ENCODE results near the gene CGRRF1. TPM values are rescaled to one million over a fixed set of nuclear protein-coding genes. Genes with fewer than 3 reads are reported as not detected.

Gene CGRRF1
- total RNA-seq, 5 donors from 2014 or later (not counting 1 experiment from before 2014, with no cell fraction given) = 14.2 to 28.0 (median 14.9) TPM

GRCh38 chr14:54565785-54566409 lies 56.2 kb downstream of the CGRRF1 start:
- Histone ChIP-seq H3K4me1 (ENCODE audit: control insufficient read depth in 1 of 2, extremely low read depth in 1 of 2, insufficient read depth in 2 of 2, low read length in 2 of 2) (peaks cover 6 to 33% of the 10 kb centered on the region in 2 experiments), H3K36me3 (ENCODE audit: control insufficient read depth in 2 of 2, extremely low read depth in 1 of 2, insufficient read depth in 1 of 2, low read length in 1 of 2) (no peaks in the 10 kb centered on the region), H3K27ac (ENCODE audit: low read length) (peak overlapping the region; percentile 71), H3K4me3 (ENCODE audit: control insufficient read depth in 1 of 2, extremely low read depth in 1 of 2, low read length in 1 of 2) (peak overlapping the region; percentile 63 to 95), H3K9me3 (no peaks in the 10 kb centered on the region), H3K27me3 (replicated peaks in 1 of 2; ENCODE audit: control insufficient read depth in 2 of 2, extremely low read depth in 1 of 2, insufficient read depth in 2 of 2, low read length in 1 of 2) (peaks cover 6 to 32% of the 10 kb centered on the region in 2 experiments)
- CTCF ChIA-PET = interaction anchor here (0.6 to 5.7 kb wide), 12 partner anchors 7 to 240 kb away, joined by 3 to 64 read pairs (median 4); no protein-coding TSS in a partner anchor
- H3K4me1 Mint-ChIP-seq = peaks cover 13 to 21% (median 15%) of the 10 kb centered on the region in 3 donors
- ATAC-seq (replicated peaks in 1 of 4) = peak; percentile 74 to 78 (median 76)
- POLR2A ChIA-PET = interaction anchor here in 1 of 2 donors (1.0 to 1.2 kb wide), 2 partner anchors 56 to 104 kb away, joined by 5 to 6 read pairs; partner anchors contain the start of gene CGRRF1
- peaks cover 0 to 10% of the 10 kb centered on the region in 2 donors for H3K27me3 Mint-ChIP-seq
- H3K27ac Mint-ChIP-seq = peak overlapping the region; percentile 46 to 77
- WGBS (ENCODE audit: insufficient coverage) = under 1% methylated on average over 58 of the region's 73 CpGs
- no peaks in the 10 kb centered on the region for H3K9me3 Mint-ChIP-seq
- no peaks in the 10 kb centered on the region for H3K36me3 Mint-ChIP-seq
- peak overlapping the region; percentile 78 to 97 (median 82) for H3K4me3 Mint-ChIP-seq
- DNase-seq = peak; percentile 47 to 84 (median 74)

- H3K4me3 Mint-ChIP-seq = peak within 1 kb of the TSS; percentile 90 to 97 (median 91)
- POLR2A ChIA-PET = interaction anchor here (0.5 to 1.2 kb wide), 5 partner anchors 57 to 245 kb away, joined by 3 to 6 read pairs (median 4); partner anchors contain the start of gene CGRRF1 (in 1 of the 2)
- Histone ChIP-seq H3K9me3 (no peaks in the 10 kb centered on the region), H3K27me3 (replicated peaks in 1 of 2; ENCODE audit: control insufficient read depth in 2 of 2, extremely low read depth in 1 of 2, insufficient read depth in 2 of 2, low read length in 1 of 2) (peaks cover 6 to 32% of the 10 kb centered on the region in 2 experiments), H3K27ac (ENCODE audit: low read length) (peak within 1 kb of the TSS; percentile 23), H3K36me3 (ENCODE audit: control insufficient read depth in 2 of 2, extremely low read depth in 1 of 2, insufficient read depth in 1 of 2, low read length in 1 of 2) (no peaks in the 10 kb centered on the region), H3K4me3 (ENCODE audit: control insufficient read depth in 1 of 2, extremely low read depth in 1 of 2, low read length in 1 of 2) (peak within 1 kb of the TSS; percentile 68 to 95), H3K4me1 (ENCODE audit: control insufficient read depth in 1 of 2, extremely low read depth in 1 of 2, insufficient read depth in 2 of 2, low read length in 2 of 2) (peaks cover 6 to 33% of the 10 kb centered on the region in 2 experiments)
- CTCF ChIA-PET = interaction anchor here (0.5 to 5.7 kb wide), 12 partner anchors 12 to 865 kb away, joined by 3 to 64 read pairs (median 4); no protein-coding TSS in a partner anchor
- H3K27me3 Mint-ChIP-seq = peaks cover 0 to 10% of the 10 kb centered on the region in 2 donors
- ATAC-seq (replicated peaks in 1 of 4) (peak; percentile 20 to 46 (median 30)), DNase-seq (peak; percentile 17 to 69 (median 49))
- H3K9me3 Mint-ChIP-seq = no peaks in the 10 kb centered on the region
- WGBS (ENCODE audit: insufficient coverage) = 1% methylated on average over 84 of the region's 91 CpGs
- H3K4me1 Mint-ChIP-seq = peaks cover 13 to 21% (median 15%) of the 10 kb centered on the region in 3 donors
- H3K27ac Mint-ChIP-seq = peak within 1 kb of the TSS; percentile 46 to 89
- H3K36me3 Mint-ChIP-seq = no peaks in the 10 kb centered on the region
Measured at GRCh38 chr14:54566410-54567223, 56.9 kb downstream of the CGRRF1 start, which contains the start of gene SAMD4A. SAMD4A (plus strand) TSS chr14:54567128; CDS start chr14:54567917, 789 bp downstream.

- peak overlapping the region; percentile 90 to 97 (median 91) for H3K4me3 Mint-ChIP-seq
- H3K4me1 Mint-ChIP-seq = peaks cover 13 to 21% (median 15%) of the 10 kb centered on the region in 3 donors
- ATAC-seq (replicated peaks in 1 of 4) = peak in 1 of 4 experiments; percentile 2
- Histone ChIP-seq H3K27ac (ENCODE audit: low read length) (peak overlapping the region; percentile 23), H3K27me3 (replicated peaks in 1 of 2; ENCODE audit: control insufficient read depth in 2 of 2, extremely low read depth in 1 of 2, insufficient read depth in 2 of 2, low read length in 1 of 2) (peaks cover 4 to 32% of the 10 kb centered on the region in 2 experiments), H3K4me3 (ENCODE audit: control insufficient read depth in 1 of 2, extremely low read depth in 1 of 2, low read length in 1 of 2) (peak overlapping the region; percentile 68 to 95), H3K9me3 (no peaks in the 10 kb centered on the region), H3K36me3 (ENCODE audit: control insufficient read depth in 2 of 2, extremely low read depth in 1 of 2, insufficient read depth in 1 of 2, low read length in 1 of 2) (no peaks in the 10 kb centered on the region), H3K4me1 (ENCODE audit: control insufficient read depth in 1 of 2, extremely low read depth in 1 of 2, insufficient read depth in 2 of 2, low read length in 2 of 2) (peaks cover 6 to 33% of the 10 kb centered on the region in 2 experiments)
- H3K27ac Mint-ChIP-seq = peak overlapping the region in 1 of 2 donors; percentile 89
- under 1% methylated on average over 28 of the region's 31 CpGs for WGBS (ENCODE audit: insufficient coverage)
- CTCF ChIA-PET = interaction anchor here (0.6 to 5.7 kb wide), 7 partner anchors 76 to 646 kb away, joined by 3 to 64 read pairs (median 4); no protein-coding TSS in a partner anchor
- POLR2A ChIA-PET = interaction anchor here (0.6 to 0.9 kb wide), 2 partner anchors 60 to 244 kb away, joined by 3 read pairs; no protein-coding TSS in a partner anchor
- H3K9me3 Mint-ChIP-seq = peaks cover 0 to 5% (median 4%) of the 10 kb centered on the region in 3 donors
- DNase-seq = peak in 3 of 35 experiments; percentile 4 to 6 (median 5)
- peaks cover 5 to 9% of the 10 kb centered on the region in 2 donors for H3K27me3 Mint-ChIP-seq
- H3K36me3 Mint-ChIP-seq = peaks cover 4% of the 10 kb centered on the region
Measured at GRCh38 chr14:54567224-54567638, 57.5 kb downstream of the CGRRF1 start.

GRCh38 chr14:54567639-54568561 lies 58.2 kb downstream of the CGRRF1 start:
- peak in 2 of 4 experiments; percentile 8 to 39 for ATAC-seq (replicated peaks in 1 of 4)

More at GRCh38 chr14:54567639-54568561, 58.2 kb downstream of the CGRRF1 start:
- Histone ChIP-seq H3K4me3 (ENCODE audit: control insufficient read depth in 1 of 2, extremely low read depth in 1 of 2, low read length in 1 of 2) (peak overlapping the region; percentile 68 to 95), H3K27me3 (replicated peaks in 1 of 2; ENCODE audit: control insufficient read depth in 2 of 2, extremely low read depth in 1 of 2, insufficient read depth in 2 of 2, low read length in 1 of 2) (peaks cover 3 to 32% of the 10 kb centered on the region in 2 experiments), H3K36me3 (ENCODE audit: control insufficient read depth in 2 of 2, extremely low read depth in 1 of 2, insufficient read depth in 1 of 2, low read length in 1 of 2) (no peaks in the 10 kb centered on the region), H3K27ac (ENCODE audit: low read length) (no peak overlapping the region), H3K9me3 (peaks cover 4% of the 10 kb centered on the region), H3K4me1 (ENCODE audit: control insufficient read depth in 1 of 2, extremely low read depth in 1 of 2, insufficient read depth in 2 of 2, low read length in 2 of 2) (peaks cover 6 to 33% of the 10 kb centered on the region in 2 experiments)
- Mint-ChIP-seq H3K27ac (peak overlapping the region in 1 of 2 donors; percentile 89), H3K4me1 (peaks cover 13 to 21% (median 15%) of the 10 kb centered on the region in 3 donors), H3K27me3 (peaks cover 6 to 7% of the 10 kb centered on the region in 2 donors), H3K4me3 (peak overlapping the region; percentile 90 to 97 (median 91)), H3K9me3 (peaks cover 0 to 9% (median 8%) of the 10 kb centered on the region in 3 donors), H3K36me3 (peaks cover 6% of the 10 kb centered on the region)
- ChIA-PET POLR2A (interaction anchor here (0.6 to 0.7 kb wide), 5 partner anchors 12 to 835 kb away, joined by 3 to 11 read pairs (median 5); no protein-coding TSS in a partner anchor), CTCF (interaction anchor here (0.6 to 5.7 kb wide), 8 partner anchors 75 to 475 kb away, joined by 3 to 64 read pairs (median 4); no protein-coding TSS in a partner anchor)
- WGBS (ENCODE audit: insufficient coverage) = 0% methylated on average over 48 of the region's 70 CpGs
- peak in 30 of 35 experiments; percentile 3 to 63 (median 28) for DNase-seq
